ENCODE results near the gene KRTAP19-6.

- no peak for TF ChIP-seq GATA3 (IDR thresholded peaks at IDR 0.05; ENCODE audit: low read depth, low read length)
- TF ChIP-seq GATA2 (IDR thresholded peaks at IDR 0.05; ENCODE audit: low read depth, low read length) = no peak
Observed at GRCh38 chr21:30491963-30492428, 49.7 kb downstream of the KRTAP19-6 start, which contains the start of gene KRTAP19-3.
